Measurements from ENCODE around the gene C11orf68.

- TF ChIP-seq CTCF (IDR thresholded peaks at IDR 0.05; ENCODE audit: low read length) (no peak), EZH2 (IDR thresholded peaks at IDR 0.05; ENCODE audit: borderline replicate concordance, low read length) (no peak)
Observed at GRCh38 chr11:65919141-65919572, 295 bp upstream of the C11orf68 start, which contains the start of gene DRAP1.

All from OCI-LY1 (cell line).